BJ (cell line): ENCODE data around the gene C1orf198. TPM values are rescaled to one million over a fixed set of nuclear protein-coding genes. Genes with fewer than 3 reads are reported as not detected.
"Not testable (repeated sequence)": the region's sequence is repeated elsewhere in the genome, so short reads cannot be mapped to it uniquely, and the experiment has no call there.

Experiments used
- CTCF ChIA-PET: fragments of 350-600 bp; formaldehyde crosslinking; extraction: SDS; loops from one replicate; lab custom pipeline; 2021; ENCODE audit warnings: antibody characterized with exemption, inconsistent platforms; lab: Yijun Ruan, JAX
- POLR2A ChIA-PET: fragments of 300-600 bp; sonication (Branson Sonifier 250); formaldehyde crosslinking; extraction: SDS; loops from one replicate; lab custom pipeline; 2021; ENCODE audit warnings: antibody characterized with exemption; lab: Charles Lee
- DNase-seq: peaks from one replicate; pipeline ENCODE4 v3.0.0-alpha.2; 2011; ENCODE audit warnings: low read depth
- H3K27me3 ChIP-seq: 2 replicates; pipeline ENCODE4 v1.6.0; 2011; ENCODE audit warnings: low read length; ENCODE audit not compliant: control insufficient read depth, insufficient read depth
- H3K36me3 ChIP-seq: 2 replicates; pipeline ENCODE4 v1.5.1; 2011; ENCODE audit warnings: low read length; ENCODE audit not compliant: control insufficient read depth, insufficient read depth
- H3K4me3 ChIP-seq: 2 replicates; pipeline ENCODE4 v1.5.1; 2011; ENCODE audit warnings: low read depth, mild to moderate bottlenecking, control low read depth, low read length
- CTCF ChIP-seq: IDR thresholded peaks from 2 replicates; pipeline ENCODE4 v1.5.1; 2011; ENCODE audit warnings: low read depth, mild to moderate bottlenecking, control low read depth, inconsistent platforms, low read length, moderate library complexity; ENCODE audit not compliant: insufficient read depth
- polyA plus RNA-seq: library from polyadenylated mRNA; depleted of rRNA; stranded (reverse); fragments of >200 nt; gene quantifications from 2 replicates; pipeline ENCODE4 v1.2.3, GENCODE V29; 2011

C1orf198 gene
- polyA plus RNA-seq, 1 experiment = 195 TPM

- Histone ChIP-seq H3K36me3 (peaks cover 21% of the 10 kb centered on the region), H3K4me3 (no peak overlapping the region), H3K27me3 (no peaks in the 10 kb centered on the region)
- CTCF ChIA-PET = interaction anchor here (0.6 to 2.1 kb wide), 3 partner anchors 8 to 70 kb away, joined by 3 to 6 read pairs (median 4); no protein-coding TSS in a partner anchor
- POLR2A ChIA-PET = no interaction called here
- no peak for TF ChIP-seq CTCF
- no peak for DNase-seq
Observed at GRCh38 chr1:230848235-230848634, 20.1 kb downstream of the C1orf198 start.

- CTCF ChIA-PET, H3K27me3 ChIP-seq, H3K4me3 ChIP-seq, DNase-seq: not testable (repeated sequence)
- peaks cover 20% of the 10 kb centered on the region for H3K36me3 ChIP-seq
- POLR2A ChIA-PET = interaction anchor here (0.6 kb wide), 1 partner anchor 63 kb away, joined by 4 read pairs; no protein-coding TSS in a partner anchor
Observed at GRCh38 chr1:230845184-230845583, 23.1 kb downstream of the C1orf198 start.

- CTCF ChIA-PET = no interaction called here
- H3K4me3 ChIP-seq = no peak overlapping the region
- DNase-seq = no peak
- H3K36me3 ChIP-seq = peaks cover 20% of the 10 kb centered on the region
- TF ChIP-seq CTCF = no peak
- no peaks in the 10 kb centered on the region for H3K27me3 ChIP-seq
- POLR2A ChIA-PET = no interaction called here
Observed at GRCh38 chr1:230844561-230844960, 23.8 kb downstream of the C1orf198 start.

- H3K36me3 ChIP-seq = peaks cover 21% of the 10 kb centered on the region
- no peak overlapping the region for H3K4me3 ChIP-seq
- ChIA-PET CTCF (no interaction called here), POLR2A (no interaction called here)
- no peaks in the 10 kb centered on the region for H3K27me3 ChIP-seq
- TF ChIP-seq CTCF = no peak
- DNase-seq = no peak
Observed at GRCh38 chr1:230843503-230844309, 24.6 kb downstream of the C1orf198 start.

GRCh38 chr1:230842801-230843200 lies 25.5 kb downstream of the C1orf198 start:
- peaks cover 26% of the 10 kb centered on the region for H3K36me3 ChIP-seq
- no peaks in the 10 kb centered on the region for H3K27me3 ChIP-seq
- TF ChIP-seq CTCF = no peak
- H3K4me3 ChIP-seq = no peak overlapping the region
- CTCF ChIA-PET = no interaction called here
- no peak for DNase-seq
- POLR2A ChIA-PET = no interaction called here
